ENCODE measurements around the gene ID3.

GRCh38 chr1:23562137-23562876 lies 3.0 kb upstream of the ID3 start:
- no peak for TF ChIP-seq CTCF (IDR thresholded peaks at IDR 0.05)
- peak; percentile 83 to 90 for TF ChIP-seq POLR2AphosphoS5 (IDR thresholded peaks at IDR 0.05)
- TF ChIP-seq POLR2A (IDR thresholded peaks at IDR 0.05): peak in 2 of 4 donors; percentile 60 to 78
